Lung (tissue), 16 donors: ENCODE data around the gene CLDN9. TPM values are rescaled to one million over a fixed set of nuclear protein-coding genes. Genes with fewer than 3 reads are reported as not detected.

Source experiments
- ATAC-seq: fragments of 200-7000 bp; cut with Tn5 transposase; one replicate; pipeline ENCODE4 v1.9.1; 2020; ENCODE audit warnings: moderate number of reproducible peaks; ENCODE audit not compliant: insufficient read depth, low FRiP score
- DNase-seq, 3 donors: peaks; one replicate each; pipeline ENCODE4 v3.0.0-alpha.2; 2013 to 2017
- H3K27ac ChIP-seq, 2 donors: one replicate each; pipeline ENCODE4 v1.5.1; 2013; ENCODE audit warnings: mild to moderate bottlenecking in 2 of 2, moderate library complexity in 2 of 2, control low read depth in 1 of 2, inconsistent platforms in 1 of 2, low read depth in 1 of 2, low read length in 1 of 2
- H3K27me3 ChIP-seq, 3 donors: one replicate each; pipeline ENCODE4 v1.5.1; 2013; ENCODE audit warnings: low read length in 2 of 3; ENCODE audit not compliant: control insufficient read depth in 3 of 3, insufficient read depth in 3 of 3
- H3K36me3 ChIP-seq, 4 donors: one replicate each; pipeline ENCODE4 v1.5.1; 2013; ENCODE audit warnings: low read length in 4 of 4, mild to moderate bottlenecking in 1 of 4, moderate library complexity in 1 of 4; ENCODE audit not compliant: control insufficient read depth in 4 of 4, insufficient read depth in 4 of 4
- H3K4me1 ChIP-seq, 5 donors: one replicate each; pipeline ENCODE4 v1.5.1; 2013; ENCODE audit warnings: low read length in 5 of 5, mild to moderate bottlenecking in 2 of 5, moderate library complexity in 1 of 5; ENCODE audit not compliant: control insufficient read depth in 5 of 5, insufficient read depth in 5 of 5
- H3K4me3 ChIP-seq: one replicate; pipeline ENCODE4 v1.5.1; 2013; ENCODE audit warnings: mild to moderate bottlenecking, control low read depth, moderate library complexity
- H3K9ac ChIP-seq, 2 donors: one replicate each; pipeline ENCODE4 v1.5.1; 2013; ENCODE audit warnings: low read length in 2 of 2, control low read depth in 1 of 2; ENCODE audit not compliant: insufficient read depth in 1 of 2
- H3K9me3 ChIP-seq, 4 donors: one replicate each; pipeline ENCODE4 v1.5.1; 2013; ENCODE audit warnings: low read length in 3 of 4, mild to moderate bottlenecking in 1 of 4, moderate library complexity in 1 of 4; ENCODE audit not compliant: control insufficient read depth in 4 of 4, insufficient read depth in 3 of 4
- WGBS, 2 donors: extraction: QIAGEN DNeasy Blood & Tissue Kit; methylation state at CpG; one replicate each; pipeline ENCODE4 v1.1.7; 2013; 5-methylcytosine and 5-hydroxymethylcytosine counted together
- long read RNA-seq, 5 donors: transcript quantifications; one replicate each; lab custom pipeline, GENCODE V29; 2026
- polyA plus RNA-seq, 2 donors: library from polyadenylated mRNA; stranded (reverse); fragments of 200-250 nt; gene quantifications; one replicate each; pipeline ENCODE4 v1.2.1, GENCODE V29; 2013
- total RNA-seq, 2 donors: library from RNA; depleted of rRNA in 1 of 2; stranded (reverse); fragments of >200 nt in 1 of 2; gene quantifications; one replicate each; pipeline ENCODE4 v1.2.1, GENCODE V29; 2014 to 2021
- TF ChIP-seq, protein P1 (sequence below): IDR thresholded peaks from 2 replicates; pipeline ENCODE4 v1.5.1; 2012; ENCODE audit warnings: mild to moderate bottlenecking; ENCODE audit errors: control extremely low read depth, extremely low read depth
- donor health status: control.
- donor health status: control.
- donor health status: Bipolar disorder and iron deficiency.
- donor health status: healthy.
- donor health status: DM: yes; HTN: yes; CAD: no.

CLDN9 gene, protein sequence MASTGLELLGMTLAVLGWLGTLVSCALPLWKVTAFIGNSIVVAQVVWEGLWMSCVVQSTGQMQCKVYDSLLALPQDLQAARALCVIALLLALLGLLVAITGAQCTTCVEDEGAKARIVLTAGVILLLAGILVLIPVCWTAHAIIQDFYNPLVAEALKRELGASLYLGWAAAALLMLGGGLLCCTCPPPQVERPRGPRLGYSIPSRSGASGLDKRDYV
- total RNA-seq (1 to 10 TPM; 1.5 to 5.3 TPM), polyA plus RNA-seq (under 1 TPM; 0.91 to 0.98 TPM)
- long read RNA-seq, donor 1, transcript CLDN9-201 (1 exons, 2,050 nt) = major isoform, 17 of 52 reads
- long read RNA-seq, donor 1, partial matches to known transcripts = 0 of 52 reads
- long read RNA-seq, donor 1, other reads (novel, unspliced or antisense) = 35 of 52 reads
- long read RNA-seq, donor 2, partial matches to known transcripts = 0 of 2 reads
- long read RNA-seq, donor 2, other reads (novel, unspliced or antisense) = 0 of 2 reads
- long read RNA-seq, donor 3, transcript CLDN9-201 (1 exons, 2,050 nt) = major isoform, 7 of 37 reads
- long read RNA-seq, donor 3, partial matches to known transcripts = 30 of 37 reads
- long read RNA-seq, donor 3, other reads (novel, unspliced or antisense) = 0 of 37 reads
- long read RNA-seq, donor 4, partial matches to known transcripts = 0 of 1 reads
- long read RNA-seq, donor 4, other reads (novel, unspliced or antisense) = 0 of 1 reads
- long read RNA-seq, donor 5, transcript CLDN9-201 (1 exons, 2,050 nt) = major isoform, 8 of 58 reads
- long read RNA-seq, donor 5, partial matches to known transcripts = 50 of 58 reads
- long read RNA-seq, donor 5, other reads (novel, unspliced or antisense) = 0 of 58 reads

DNA sequence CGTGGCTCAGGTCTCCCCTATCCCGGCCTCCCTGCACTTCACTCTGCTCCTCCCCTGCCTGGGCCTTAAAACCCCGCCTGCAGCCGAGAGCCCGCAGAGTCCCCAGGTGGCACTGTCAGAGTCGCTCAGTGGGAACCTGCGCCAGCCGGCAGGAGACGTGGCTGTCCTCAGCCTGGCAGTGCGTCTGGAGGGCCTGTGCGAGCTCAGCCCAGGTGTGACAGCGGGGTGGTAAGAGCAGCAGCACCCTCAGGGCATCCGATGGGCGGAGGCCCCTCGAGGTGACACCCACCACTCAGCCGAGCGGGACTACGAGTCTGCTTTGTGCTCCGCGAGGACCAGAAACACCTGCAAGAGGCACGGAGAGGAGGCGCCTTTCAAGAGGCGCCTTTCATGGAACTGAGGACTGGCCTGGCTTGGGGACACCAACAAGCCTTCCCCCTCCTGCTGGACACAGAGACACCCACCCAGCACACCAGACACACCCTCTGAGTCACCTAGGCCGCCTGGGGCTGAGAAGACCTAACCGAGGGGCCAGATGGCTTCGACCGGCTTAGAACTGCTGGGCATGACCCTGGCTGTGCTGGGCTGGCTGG is at the start of gene CLDN9:
Gene CLDN9, plus strand, starts transcription at position 96 of the 593 bp plus-strand sequence. Its CDS starts 440 bp downstream, at position 536.
- peak in 2 of 3 donors; percentile 64 to 74 for DNase-seq
- H3K4me3 ChIP-seq = no peak within 1 kb of the TSS
- no peaks in the 10 kb centered on the region for H3K36me3 ChIP-seq
- TF ChIP-seq, protein P1, sequence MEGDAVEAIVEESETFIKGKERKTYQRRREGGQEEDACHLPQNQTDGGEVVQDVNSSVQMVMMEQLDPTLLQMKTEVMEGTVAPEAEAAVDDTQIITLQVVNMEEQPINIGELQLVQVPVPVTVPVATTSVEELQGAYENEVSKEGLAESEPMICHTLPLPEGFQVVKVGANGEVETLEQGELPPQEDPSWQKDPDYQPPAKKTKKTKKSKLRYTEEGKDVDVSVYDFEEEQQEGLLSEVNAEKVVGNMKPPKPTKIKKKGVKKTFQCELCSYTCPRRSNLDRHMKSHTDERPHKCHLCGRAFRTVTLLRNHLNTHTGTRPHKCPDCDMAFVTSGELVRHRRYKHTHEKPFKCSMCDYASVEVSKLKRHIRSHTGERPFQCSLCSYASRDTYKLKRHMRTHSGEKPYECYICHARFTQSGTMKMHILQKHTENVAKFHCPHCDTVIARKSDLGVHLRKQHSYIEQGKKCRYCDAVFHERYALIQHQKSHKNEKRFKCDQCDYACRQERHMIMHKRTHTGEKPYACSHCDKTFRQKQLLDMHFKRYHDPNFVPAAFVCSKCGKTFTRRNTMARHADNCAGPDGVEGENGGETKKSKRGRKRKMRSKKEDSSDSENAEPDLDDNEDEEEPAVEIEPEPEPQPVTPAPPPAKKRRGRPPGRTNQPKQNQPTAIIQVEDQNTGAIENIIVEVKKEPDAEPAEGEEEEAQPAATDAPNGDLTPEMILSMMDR = no peak
- H3K9ac ChIP-seq = peak within 1 kb of the TSS in 1 of 2 donors; percentile 19
- peak; percentile 44 for ATAC-seq
- WGBS, 2 donors = 40 to 57% methylated on average over 27 of the region's 27 CpGs
- no peak within 1 kb of the TSS for H3K27ac ChIP-seq
- peaks cover 0 to 49% (median 4%) of the 10 kb centered on the region in 5 donors for H3K4me1 ChIP-seq
- H3K27me3 ChIP-seq = peaks cover 0 to 32% (median 26%) of the 10 kb centered on the region in 3 donors
- H3K9me3 ChIP-seq = peaks cover 0 to 2% (median 0%) of the 10 kb centered on the region in 4 donors

DNA sequence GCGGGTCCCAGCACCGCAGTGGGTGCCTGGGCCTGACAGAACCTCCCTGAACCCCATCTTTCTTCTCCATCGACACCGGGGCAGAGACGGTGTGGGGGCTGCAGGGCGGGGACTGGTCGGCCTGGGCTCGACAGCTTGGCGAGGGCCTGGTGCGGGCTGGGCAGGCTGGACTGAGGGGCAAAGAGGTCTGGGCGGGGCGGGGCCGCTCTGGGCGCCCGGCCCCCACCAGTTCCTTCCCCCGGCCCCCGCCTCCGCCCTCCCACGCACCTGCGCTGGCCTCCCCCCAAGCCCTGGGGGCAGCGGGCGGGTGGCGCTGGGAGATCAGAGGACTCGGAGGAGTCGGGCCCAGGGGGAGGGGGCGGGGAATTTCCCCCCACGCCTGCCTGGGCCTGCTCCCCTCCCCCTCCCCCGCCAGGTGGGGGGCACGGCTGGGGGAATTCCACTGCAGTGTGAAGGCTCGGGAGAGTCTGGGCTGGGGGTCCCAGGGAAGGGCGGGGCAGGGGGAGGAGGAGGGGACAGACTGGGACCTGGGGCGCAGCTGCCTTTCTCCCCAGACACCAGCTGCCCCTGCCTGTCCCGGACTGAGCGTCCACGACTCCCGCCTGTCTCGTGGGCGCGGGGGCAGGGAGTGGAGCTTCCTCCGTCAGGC is 49.5 kb upstream of the CLDN9 start:
- Histone ChIP-seq H3K27ac (no peak overlapping the region), H3K9ac (no peak overlapping the region), H3K9me3 (no peaks in the 10 kb centered on the region), H3K36me3 (no peaks in the 10 kb centered on the region), H3K4me3 (no peak overlapping the region), H3K27me3 (peaks cover 7 to 46% (median 31%) of the 10 kb centered on the region in 3 donors), H3K4me1 (peaks cover 0 to 29% (median 6%) of the 10 kb centered on the region in 5 donors)
- TF ChIP-seq, protein P1 = no peak
- 2% methylated on average over 26 to 40 of the region's 40 CpGs for WGBS, 2 donors
- ATAC-seq = no peak
- DNase-seq = no peak

DNA sequence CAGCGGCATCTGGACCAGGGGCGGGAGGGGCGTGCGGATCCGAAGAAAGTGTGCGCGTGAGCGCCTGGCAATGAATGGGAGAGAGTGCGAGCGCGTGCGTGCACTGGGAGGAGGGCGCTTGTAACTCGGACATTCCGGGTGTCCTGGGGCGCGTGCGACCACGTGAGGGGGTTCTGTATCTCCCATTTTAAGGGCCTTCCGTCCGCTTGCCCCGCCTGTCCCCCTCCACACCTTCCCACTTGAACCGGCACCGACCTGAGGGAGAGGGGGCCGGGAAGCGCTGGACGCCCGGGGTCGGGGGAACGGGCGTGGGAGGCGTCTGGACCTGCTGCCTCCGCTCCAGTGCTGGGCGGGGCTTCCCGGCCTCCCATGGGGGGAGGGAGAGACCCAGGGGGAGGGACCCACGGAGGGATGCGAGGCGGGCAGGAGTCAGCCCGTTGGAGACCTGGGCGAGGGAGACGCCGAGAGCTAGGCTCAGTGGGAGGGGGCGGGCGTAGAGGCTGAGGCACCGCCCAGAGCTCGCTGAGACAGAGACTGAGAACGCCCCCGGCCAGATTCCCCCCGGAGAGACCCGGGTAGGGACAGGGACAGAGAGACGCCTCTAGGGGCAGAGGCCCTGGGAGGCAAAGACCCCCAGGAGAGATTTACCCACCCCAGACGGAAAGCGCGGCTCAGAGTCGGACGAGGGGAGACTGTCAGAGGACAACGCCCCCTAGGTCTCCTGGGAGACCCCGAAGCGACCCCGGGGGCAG is 48.8 kb upstream of the CLDN9 start, which contains the start of gene KREMEN2:
Gene KREMEN2, plus strand, starts transcription at position 553 of the 752 bp plus-strand sequence. CDS start 246 bp downstream, outside the sequence.
- H3K27me3 ChIP-seq = peaks cover 7 to 50% (median 33%) of the 10 kb centered on the region in 3 donors
- ATAC-seq = no peak
- no peaks in the 10 kb centered on the region for H3K36me3 ChIP-seq
- no peak within 1 kb of the TSS for H3K4me3 ChIP-seq
- H3K9ac ChIP-seq = no peak within 1 kb of the TSS
- 1% methylated on average over 51 to 60 of the region's 60 CpGs for WGBS, 2 donors
- no peak for DNase-seq
- H3K9me3 ChIP-seq = no peaks in the 10 kb centered on the region
- no peak within 1 kb of the TSS for H3K27ac ChIP-seq
- H3K4me1 ChIP-seq = peaks cover 0 to 34% (median 6%) of the 10 kb centered on the region in 5 donors
- TF ChIP-seq, protein P1 = no peak
